ENCODE data around the gene PDGFC. TPM values are rescaled to one million over a fixed set of nuclear protein-coding genes. Genes with fewer than 3 reads are reported as not detected.

PDGFC gene
- total RNA-seq, 1 experiment from 2014 or later, result 14.5 TPM

GRCh38 chr4:156779042-156779441 is 192.6 kb downstream of the PDGFC start:
- in situ Hi-C loops (cut with HindIII; ENCODE audit: low pct_unique_long_range_greater_than_20kb, low sequenced_read_pairs) (no loop called here), intact Hi-C loops (cut with micrococcal nuclease; ENCODE audit: unreplicated experiment) (no loop called here)
- Histone ChIP-seq H3K4me3 (ENCODE audit: low read depth in 2 of 2, low read length in 2 of 2) (no peak overlapping the region), H3K27ac (ENCODE audit: low read length) (no peak overlapping the region), H3K36me3 (ENCODE audit: control insufficient read depth, insufficient read depth, low read length) (no peaks in the 10 kb centered on the region), H3K4me1 (ENCODE audit: control insufficient read depth, insufficient read depth, low read length) (no peaks in the 10 kb centered on the region; the same call in 1 of the 2 replicates), H3K27me3 (ENCODE audit: control insufficient read depth, insufficient read depth, low read length) (no peaks in the 10 kb centered on the region), H3K9me3 (ENCODE audit: control insufficient read depth, insufficient read depth, low read depth, low read length) (no peaks in the 10 kb centered on the region)
- TF ChIP-seq CTCF (IDR thresholded peaks at IDR 0.05) (no peak), POLR2AphosphoS5 (IDR thresholded peaks at IDR 0.05; ENCODE audit: low read depth, low read length) (no peak), TCF7L2 (IDR thresholded peaks at IDR 0.05; ENCODE audit: low read depth, low read length) (no peak), SIN3A (IDR thresholded peaks at IDR 0.05; ENCODE audit: borderline replicate concordance, insufficient read depth, low read depth, low read length) (no peak), REST (IDR thresholded peaks at IDR 0.05; ENCODE audit: insufficient read depth in 1 of 2, low read depth in 2 of 2, low read length in 1 of 2) (no peak)
- ATAC-seq (no peak), DNase-seq (ENCODE audit: low read depth, low spot score) (no peak)
- CTCF ChIA-PET, result no interaction called here
- BruUV-seq (replicated peaks), result no TSS peak
- POLR2A ChIA-PET, result no interaction called here

- Histone ChIP-seq H3K9me3 (ENCODE audit: control insufficient read depth, insufficient read depth, low read depth, low read length) (no peaks in the 10 kb centered on the region), H3K36me3 (ENCODE audit: control insufficient read depth, insufficient read depth, low read length) (no peaks in the 10 kb centered on the region), H3K4me1 (ENCODE audit: control insufficient read depth, insufficient read depth, low read length) (no peaks in the 10 kb centered on the region; the same call in 1 of the 2 replicates), H3K4me3 (ENCODE audit: low read depth in 2 of 2, low read length in 2 of 2) (no peak overlapping the region), H3K27ac (ENCODE audit: low read length) (no peak overlapping the region), H3K27me3 (ENCODE audit: control insufficient read depth, insufficient read depth, low read length) (no peaks in the 10 kb centered on the region)
- ChIA-PET POLR2A (no interaction called here), CTCF (no interaction called here)
- no peak for TF ChIP-seq SIN3A (IDR thresholded peaks at IDR 0.05; ENCODE audit: borderline replicate concordance, insufficient read depth, low read depth, low read length)
- TF ChIP-seq REST (IDR thresholded peaks at IDR 0.05; ENCODE audit: insufficient read depth in 1 of 2, low read depth in 2 of 2, low read length in 1 of 2), result no peak
- no peak for TF ChIP-seq TCF7L2 (IDR thresholded peaks at IDR 0.05; ENCODE audit: low read depth, low read length)
- TF ChIP-seq CTCF (IDR thresholded peaks at IDR 0.05), result no peak
- no peak for TF ChIP-seq POLR2AphosphoS5 (IDR thresholded peaks at IDR 0.05; ENCODE audit: low read depth, low read length)
- no peak for DNase-seq (ENCODE audit: low read depth, low spot score)
- intact Hi-C loops (cut with micrococcal nuclease; ENCODE audit: unreplicated experiment), result no loop called here
- no peak for ATAC-seq
- no TSS peak for BruUV-seq (replicated peaks)
- in situ Hi-C loops (cut with HindIII; ENCODE audit: low pct_unique_long_range_greater_than_20kb, low sequenced_read_pairs), result no loop called here
Observed at GRCh38 chr4:156778606-156779005, 193.0 kb downstream of the PDGFC start.

Data from Panc1 (cell line).